OCI-LY1 (cell line): ENCODE data around the gene PDK2.

Experiments used
- EZH2 ChIP-seq: fragments of 200-600 bp; sonication (generic), shearing (Covaris generic); IDR thresholded peaks from 2 replicates; pipeline ENCODE4 v1.8.0; 2017; ENCODE audit warnings: borderline replicate concordance, mixed run types, mild to moderate bottlenecking, antibody characterized with exemption, low read length, moderate library complexity, mixed read lengths
- TF ChIP-seq, protein P1 (sequence below): fragments of 200-600 bp; sonication (generic), shearing (Covaris generic); IDR thresholded peaks from 2 replicates; pipeline ENCODE4 v1.5.1; 2017; ENCODE audit warnings: mild to moderate bottlenecking, antibody characterized with exemption, low read length, moderate library complexity, mixed read lengths

DNA sequence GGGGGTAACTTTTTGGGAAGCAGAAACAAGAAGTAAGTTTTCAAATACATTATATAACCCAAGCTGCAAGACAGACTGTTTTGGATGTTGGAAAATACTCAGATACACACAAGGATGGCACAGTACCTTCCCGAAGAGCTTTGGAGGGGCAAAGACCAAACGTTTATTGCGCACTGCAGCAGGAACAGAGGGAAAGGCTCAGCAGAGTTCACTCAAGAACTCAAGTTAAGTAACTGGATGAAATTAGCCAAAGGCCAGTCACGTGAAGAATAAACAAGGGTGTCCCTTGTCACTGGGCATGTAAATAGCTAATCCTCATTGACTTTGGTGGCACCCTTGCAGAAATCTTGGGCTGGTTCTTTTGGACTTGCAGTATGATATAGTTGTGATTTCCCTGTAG lies 2.8 kb downstream of the PDK2 start:
- TF ChIP-seq, protein P1, sequence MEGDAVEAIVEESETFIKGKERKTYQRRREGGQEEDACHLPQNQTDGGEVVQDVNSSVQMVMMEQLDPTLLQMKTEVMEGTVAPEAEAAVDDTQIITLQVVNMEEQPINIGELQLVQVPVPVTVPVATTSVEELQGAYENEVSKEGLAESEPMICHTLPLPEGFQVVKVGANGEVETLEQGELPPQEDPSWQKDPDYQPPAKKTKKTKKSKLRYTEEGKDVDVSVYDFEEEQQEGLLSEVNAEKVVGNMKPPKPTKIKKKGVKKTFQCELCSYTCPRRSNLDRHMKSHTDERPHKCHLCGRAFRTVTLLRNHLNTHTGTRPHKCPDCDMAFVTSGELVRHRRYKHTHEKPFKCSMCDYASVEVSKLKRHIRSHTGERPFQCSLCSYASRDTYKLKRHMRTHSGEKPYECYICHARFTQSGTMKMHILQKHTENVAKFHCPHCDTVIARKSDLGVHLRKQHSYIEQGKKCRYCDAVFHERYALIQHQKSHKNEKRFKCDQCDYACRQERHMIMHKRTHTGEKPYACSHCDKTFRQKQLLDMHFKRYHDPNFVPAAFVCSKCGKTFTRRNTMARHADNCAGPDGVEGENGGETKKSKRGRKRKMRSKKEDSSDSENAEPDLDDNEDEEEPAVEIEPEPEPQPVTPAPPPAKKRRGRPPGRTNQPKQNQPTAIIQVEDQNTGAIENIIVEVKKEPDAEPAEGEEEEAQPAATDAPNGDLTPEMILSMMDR = no peak
- no peak for TF ChIP-seq EZH2
